Prostate gland (tissue), 2 donors: Measurements from ENCODE around the gene OR52E4. TPM values are rescaled to one million over a fixed set of nuclear protein-coding genes. Genes with fewer than 3 reads are reported as not detected.

Experiments used
- DNase-seq: peaks from one replicate; pipeline ENCODE4 v3.0.0-alpha.2; 2019; ENCODE audit warnings: low spot score
- H3K27ac ChIP-seq, 2 donors: fragments of 200-600 bp; sonication (generic); 2 replicates each; pipeline ENCODE4 v1.5.1; 2017 to 2019
- H3K27me3 ChIP-seq: fragments of 200-600 bp; sonication (generic); replicated peaks from 2 replicates; pipeline ENCODE4 v1.5.1; 2019; ENCODE audit not compliant: insufficient read depth
- H3K36me3 ChIP-seq, 2 donors: fragments of 200-600 bp; sonication (generic); 1 replicate in 1 of 2; 2 replicates in 1 of 2; pipeline versions ENCODE4 v1.5.1 to v1.8.1; 2017 to 2019
- H3K4me1 ChIP-seq: fragments of 200-600 bp; sonication (generic); replicated peaks from 2 replicates; pipeline ENCODE4 v1.5.1; 2019
- H3K4me3 ChIP-seq, 2 donors: fragments of 200-600 bp; sonication (generic); 2 replicates each; pipeline ENCODE4 v1.5.1; 2017 to 2019
- H3K9me3 ChIP-seq: fragments of 200-600 bp; sonication (generic); 2 replicates; pipeline ENCODE4 v1.5.1; 2017
- CTCF ChIP-seq, 4 experiments: fragments of 200-600 bp in 2 of 4; fragments of 450-650 bp in 2 of 4; sonication (generic) in 2 of 4; IDR thresholded peaks; 1 replicate in 3 of 4; 2 replicates in 1 of 4; pipeline ENCODE4 v1.5.1; 2016 to 2019; ENCODE audit warnings: antibody characterized with exemption in 4 of 4, mild to moderate bottlenecking in 2 of 4, moderate library complexity in 2 of 4
- POLR2A ChIP-seq: fragments of 450-650 bp; IDR thresholded peaks from one replicate; pipeline ENCODE4 v1.6.1; 2016; ENCODE audit warnings: antibody characterized with exemption, mild to moderate bottlenecking
- POLR2AphosphoS5 ChIP-seq: sonication (generic); formaldehyde crosslinking; IDR thresholded peaks from one replicate; pipeline ENCODE4 v1.6.1; 2017; ENCODE audit warnings: antibody characterized with exemption
- WGBS: methylation state at CpG from one replicate; pipeline ENCODE4 v1.1.5; 2018; 5-methylcytosine and 5-hydroxymethylcytosine counted together
- intact Hi-C: fragments of 100-400 bp; cut with DNase I; formaldehyde crosslinking; loops from one replicate; pipeline ENCODE4 v1.14.2; 2022
- total RNA-seq, 2 donors: library from RNA; depleted of rRNA; stranded (reverse); fragments of >200 nt; gene quantifications; one replicate each; pipeline ENCODE4 v1.1.0, GENCODE V29; 2016

OR52E4 gene
- total RNA-seq, 2 donors from 2014 or later: not detected

- Histone ChIP-seq H3K27me3 (no peaks in the 10 kb centered on the region), H3K27ac (no peak within 1 kb of the TSS), H3K36me3 (no peaks in the 10 kb centered on the region), H3K4me3 (no peak within 1 kb of the TSS), H3K4me1 (no peaks in the 10 kb centered on the region), H3K9me3 (no peaks in the 10 kb centered on the region)
- TF ChIP-seq CTCF (IDR thresholded peaks at IDR 0.05) (no peak), POLR2AphosphoS5 (no peak), POLR2A (no peak)
- intact Hi-C loops: no loop called here
- DNase-seq: no peak
- 82% methylated on average over 3 of the region's 3 CpGs for WGBS
Measured at GRCh38 chr11:5892908-5893307, 12.5 kb downstream of the OR52E4 start, which contains the start of gene OR52E5. Gene OR52E5 (plus strand): TSS chr11:5893208. CDS start chr11:5900777, 7,569 bp downstream.

- 94% methylated on average over 2 of the region's 2 CpGs for WGBS
- Histone ChIP-seq H3K36me3 (no peaks in the 10 kb centered on the region), H3K4me3 (no peak overlapping the region), H3K4me1 (no peaks in the 10 kb centered on the region), H3K9me3 (no peaks in the 10 kb centered on the region), H3K27me3 (no peaks in the 10 kb centered on the region), H3K27ac (no peak overlapping the region)
- TF ChIP-seq POLR2A: no peak
- TF ChIP-seq POLR2AphosphoS5: no peak
- no peak for TF ChIP-seq CTCF (IDR thresholded peaks at IDR 0.05)
- intact Hi-C loops: no loop called here
- no peak for DNase-seq
Measured at GRCh38 chr11:5899534-5899933, 19.1 kb downstream of the OR52E4 start.

GRCh38 chr11:5910540-5910939, 30.1 kb downstream of the OR52E4 start:
- H3K27ac ChIP-seq: no peak overlapping the region
- H3K36me3 ChIP-seq: no peaks in the 10 kb centered on the region
- 80% methylated on average over 2 of the region's 2 CpGs for WGBS
- no peaks in the 10 kb centered on the region for H3K4me1 ChIP-seq
- DNase-seq: no peak
- no peak for TF ChIP-seq POLR2A
- no peaks in the 10 kb centered on the region for H3K9me3 ChIP-seq
- H3K4me3 ChIP-seq: no peak overlapping the region
- H3K27me3 ChIP-seq: no peaks in the 10 kb centered on the region
- intact Hi-C loops: no loop called here

- TF ChIP-seq POLR2AphosphoS5 (no peak), POLR2A (no peak), CTCF (IDR thresholded peaks at IDR 0.05) (no peak)
- intact Hi-C loops: no loop called here
- H3K9me3 ChIP-seq: no peaks in the 10 kb centered on the region
Measured at GRCh38 chr11:5922749-5923426, 42.5 kb downstream of the OR52E4 start.

GRCh38 chr11:5923427-5923776, 43.0 kb downstream of the OR52E4 start:
- Histone ChIP-seq H3K27ac (no peak overlapping the region), H3K4me1 (no peaks in the 10 kb centered on the region), H3K9me3 (no peaks in the 10 kb centered on the region), H3K4me3 (no peak overlapping the region), H3K36me3 (no peaks in the 10 kb centered on the region), H3K27me3 (no peaks in the 10 kb centered on the region)
- DNase-seq: no peak
- intact Hi-C loops: no loop called here
- TF ChIP-seq CTCF (IDR thresholded peaks at IDR 0.05): no peak
- TF ChIP-seq POLR2A: no peak
- no peak for TF ChIP-seq POLR2AphosphoS5

More at GRCh38 chr11:5922749-5923426, 42.5 kb downstream of the OR52E4 start:
- H3K36me3 ChIP-seq: no peaks in the 10 kb centered on the region
- no peak overlapping the region for H3K4me3 ChIP-seq
- WGBS: 88% methylated on average over 2 of the region's 2 CpGs
- no peak for DNase-seq
- no peaks in the 10 kb centered on the region for H3K27me3 ChIP-seq
- H3K27ac ChIP-seq: no peak overlapping the region
- no peaks in the 10 kb centered on the region for H3K4me1 ChIP-seq
